Stimulated activated CD4-positive, alpha-beta T cell treated with anti-CD3 and anti-CD28 coated beads, Interleukin-4, amount 100 ng/mL, for 4 hours (primary cell): ENCODE data around the gene LRRC4C.
"Not testable (repeated sequence)": the region's sequence is repeated elsewhere in the genome, so short reads cannot be mapped to it uniquely, and the experiment has no call there.

Experiments used
- DNase-seq, 2 experiments: peaks; one replicate each; pipeline ENCODE4 v3.0.0-alpha.2; 2020

The LRRC4C gene

GRCh38 chr11:41102471-41102870, 357.0 kb downstream of the LRRC4C start:
- DNase-seq: no peak

DNA sequence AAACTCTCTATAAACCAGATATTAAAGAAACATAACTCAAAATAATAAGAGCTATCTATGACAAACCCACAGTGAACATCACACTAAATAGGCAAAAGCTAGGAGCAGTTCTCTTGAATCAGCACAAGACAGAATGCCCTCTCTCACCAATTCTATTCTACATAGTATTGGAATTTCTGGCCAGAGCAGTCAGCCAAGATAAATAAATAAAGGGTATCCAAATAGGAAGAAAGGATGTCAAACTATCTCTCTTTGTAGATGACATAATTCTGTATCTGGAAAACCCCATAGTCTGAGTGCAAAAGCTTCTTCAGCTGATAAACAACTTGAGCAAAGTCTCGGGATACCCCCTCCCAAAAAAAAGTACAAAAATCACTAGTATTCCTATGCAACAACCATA, 359.8 kb downstream of the LRRC4C start:
- DNase-seq: no peak

GRCh38 chr11:41085123-41085522, 374.3 kb downstream of the LRRC4C start:
- DNase-seq: no peak

- DNase-seq: no peak
Observed at GRCh38 chr11:41081756-41082285, 377.6 kb downstream of the LRRC4C start.

DNA sequence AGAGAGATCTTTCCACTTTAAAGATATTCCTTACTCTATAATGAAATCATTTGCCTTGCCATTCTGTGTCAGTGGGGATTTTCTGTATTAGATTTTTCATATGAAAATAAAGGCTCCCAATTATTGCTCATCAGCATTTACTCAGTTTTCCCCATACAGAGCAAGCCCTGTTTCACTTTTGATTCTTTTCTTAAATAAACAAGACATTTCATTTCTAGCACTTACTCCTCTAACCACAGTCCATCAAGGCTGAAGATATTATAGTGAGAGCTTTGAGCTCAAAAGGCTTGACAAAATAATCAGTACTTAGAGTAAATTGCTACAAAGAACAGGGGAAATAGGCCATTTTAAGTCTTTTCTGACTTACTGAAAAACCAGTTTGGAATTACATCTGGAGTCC, 385.1 kb downstream of the LRRC4C start:
- no peak for DNase-seq

GRCh38 chr11:41065432-41065831, 394.0 kb downstream of the LRRC4C start:
- no peak for DNase-seq

- DNase-seq: no peak
Observed at GRCh38 chr11:41058138-41058537, 401.3 kb downstream of the LRRC4C start.

DNA sequence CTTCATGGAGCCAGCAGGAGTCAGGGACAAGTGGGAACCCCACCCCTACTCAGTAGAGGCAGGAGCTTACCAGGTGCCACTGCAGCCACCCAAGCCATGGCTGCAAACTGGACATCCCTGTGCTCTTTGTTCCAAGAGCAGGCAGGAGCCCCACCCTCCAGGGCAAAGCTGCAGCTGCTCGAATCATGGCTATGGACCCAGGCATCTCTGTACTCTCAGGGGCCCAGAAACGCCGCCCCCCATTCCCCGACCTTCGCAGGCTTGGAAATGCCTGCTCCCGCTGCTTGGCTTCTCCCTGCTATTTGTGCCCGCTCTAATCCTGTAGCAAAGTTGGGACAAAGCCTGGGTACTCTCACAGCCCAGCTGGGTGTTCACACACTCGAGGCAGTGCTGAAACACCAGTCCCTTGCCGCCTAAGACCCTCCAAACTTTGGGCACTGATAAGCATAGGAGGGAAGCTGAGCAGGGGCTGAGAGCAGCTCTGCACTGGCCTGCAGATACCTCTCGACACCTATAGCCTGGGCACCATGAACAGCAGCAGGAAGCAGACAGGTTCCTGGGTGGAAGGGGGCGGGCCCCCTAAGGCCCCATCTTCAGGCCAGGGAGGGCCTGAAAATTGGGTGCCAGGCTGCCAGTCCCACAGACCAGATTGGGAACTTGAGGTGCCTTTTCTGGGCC, 402.4 kb downstream of the LRRC4C start:
- DNase-seq: no peak

- no peak for DNase-seq
Observed at GRCh38 chr11:41053894-41054293, 405.6 kb downstream of the LRRC4C start.

GRCh38 chr11:41051919-41052635, 407.4 kb downstream of the LRRC4C start:
- no peak for DNase-seq

DNA sequence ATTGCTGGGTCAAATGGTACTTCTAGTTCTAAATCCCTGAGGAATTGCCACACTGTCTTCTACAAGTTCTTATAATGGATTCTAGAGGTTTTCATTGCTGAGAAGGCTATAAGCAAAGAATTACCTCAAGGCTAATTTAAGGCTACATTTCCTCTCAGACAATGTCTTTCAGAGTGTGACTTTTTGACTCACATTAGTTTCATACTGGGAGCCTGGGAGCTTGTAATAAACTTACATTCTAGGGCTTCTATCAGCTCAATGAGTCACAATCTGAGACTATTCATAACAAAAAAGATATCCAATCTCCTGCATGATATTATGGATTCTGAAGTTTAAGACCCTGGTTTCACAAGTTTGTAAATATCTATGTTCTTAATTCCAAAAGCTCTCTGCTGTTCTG, 408.7 kb downstream of the LRRC4C start:
- no peak for DNase-seq

- DNase-seq: no peak
Observed at GRCh38 chr11:41047229-41047628, 412.2 kb downstream of the LRRC4C start.

GRCh38 chr11:41045266-41045665, 414.2 kb downstream of the LRRC4C start:
- no peak for DNase-seq

- no peak for DNase-seq
Observed at GRCh38 chr11:41044747-41045146, 414.7 kb downstream of the LRRC4C start.

DNA sequence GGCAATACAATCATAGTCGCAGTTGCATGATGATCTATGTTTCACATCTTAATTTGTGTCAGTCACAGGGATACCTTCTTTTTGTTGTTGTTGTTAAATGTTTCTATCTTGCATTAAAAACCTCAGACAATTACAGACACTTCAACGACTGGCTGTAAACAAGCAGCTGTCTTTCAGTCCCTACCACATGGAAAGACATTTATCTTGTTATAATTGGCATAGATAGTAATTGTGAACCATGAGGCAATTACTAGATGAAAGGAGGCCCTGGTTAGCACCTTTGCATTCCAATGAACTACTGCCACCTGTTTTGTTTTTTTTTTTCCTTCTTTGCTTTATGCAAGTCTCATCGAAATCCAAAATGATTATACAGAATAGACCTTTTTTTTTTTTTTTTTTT, 416.8 kb downstream of the LRRC4C start:
- DNase-seq: no peak

- DNase-seq: no peak
Observed at GRCh38 chr11:41040474-41040873, 419.0 kb downstream of the LRRC4C start.

DNA sequence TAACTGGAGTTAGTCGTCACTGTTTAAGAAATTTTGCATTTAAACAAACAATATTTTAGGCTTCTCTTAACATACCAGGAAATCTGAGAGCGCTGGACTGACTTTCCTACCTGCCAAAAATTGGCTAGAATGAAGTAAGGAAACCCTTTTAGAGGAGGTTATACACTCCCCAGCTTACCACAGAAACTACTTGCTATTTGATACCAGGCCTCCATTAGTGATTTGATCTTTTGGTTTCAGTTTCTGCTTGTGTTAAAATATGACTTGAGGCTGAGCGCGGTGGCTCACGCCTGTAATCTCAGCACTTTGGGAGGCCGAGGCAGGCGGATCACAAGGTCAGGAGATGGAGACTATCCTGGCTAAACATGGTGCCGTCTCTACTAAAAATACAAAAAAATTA, 419.9 kb downstream of the LRRC4C start:
- no peak for DNase-seq

DNA sequence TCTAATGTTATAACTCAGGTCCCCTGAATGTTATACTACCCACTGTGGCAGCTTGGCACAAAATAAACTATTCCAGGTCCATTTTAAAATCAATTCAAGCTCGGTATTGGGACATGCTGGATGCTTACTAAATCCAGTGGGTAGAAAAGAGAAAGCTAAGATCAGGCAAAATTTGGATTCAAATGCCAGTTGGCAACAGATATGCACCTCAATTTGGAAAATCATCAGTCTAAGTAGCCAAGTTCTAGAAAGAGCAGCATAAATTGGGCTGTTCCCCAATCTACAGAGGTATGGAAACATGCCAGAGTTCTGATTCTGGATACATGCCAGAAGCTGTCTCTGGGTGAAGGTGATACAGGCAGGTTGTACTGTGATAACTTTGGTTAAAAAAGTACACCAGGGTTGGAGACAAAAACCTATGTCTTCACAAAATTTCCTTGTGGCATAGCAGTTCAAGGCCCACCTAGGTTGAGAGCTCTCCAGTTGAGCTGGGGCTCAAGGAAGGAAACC, 427.8 kb downstream of the LRRC4C start:
- DNase-seq: no peak

DNA sequence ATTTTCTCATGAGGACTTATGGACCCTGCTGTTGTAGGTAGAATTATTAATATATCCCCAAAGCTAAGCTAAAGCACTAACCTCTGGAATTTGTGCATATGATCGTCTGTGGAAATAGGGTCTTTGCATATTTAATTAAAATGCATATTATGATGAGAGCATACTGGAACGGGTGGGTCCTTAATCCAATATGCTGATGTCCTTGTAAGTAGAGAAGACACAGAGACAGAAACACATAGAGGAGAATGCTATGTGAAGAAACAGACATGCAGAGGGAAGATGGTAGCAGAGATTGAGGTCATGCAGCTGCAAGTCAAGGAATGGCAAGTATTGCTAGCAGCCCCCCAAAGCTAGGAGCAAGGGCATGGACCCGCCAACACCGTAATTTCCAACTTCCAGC, 439.2 kb downstream of the LRRC4C start:
- no peak for DNase-seq

GRCh38 chr11:41019666-41020065, 439.8 kb downstream of the LRRC4C start:
- not testable (repeated sequence) for DNase-seq

DNA sequence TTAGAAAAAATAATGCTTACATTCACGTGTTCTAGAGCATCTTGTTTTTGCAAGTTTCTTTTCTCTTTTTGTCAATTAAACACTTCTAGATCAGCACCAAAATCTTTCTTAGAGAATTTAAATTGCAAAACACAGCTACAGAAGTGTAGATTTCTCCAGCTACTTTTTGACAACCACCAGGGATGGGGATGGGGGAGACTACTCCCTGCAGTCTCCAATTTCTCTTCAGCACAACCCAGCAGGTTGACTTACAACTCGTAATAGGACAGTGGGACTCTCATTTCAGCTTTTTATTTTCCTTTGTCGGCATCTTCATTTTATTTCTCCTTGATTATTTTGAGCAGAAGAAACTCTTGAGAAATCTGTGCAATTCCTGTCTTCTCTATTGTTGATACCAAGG, 441.2 kb downstream of the LRRC4C start:
- no peak for DNase-seq

DNA sequence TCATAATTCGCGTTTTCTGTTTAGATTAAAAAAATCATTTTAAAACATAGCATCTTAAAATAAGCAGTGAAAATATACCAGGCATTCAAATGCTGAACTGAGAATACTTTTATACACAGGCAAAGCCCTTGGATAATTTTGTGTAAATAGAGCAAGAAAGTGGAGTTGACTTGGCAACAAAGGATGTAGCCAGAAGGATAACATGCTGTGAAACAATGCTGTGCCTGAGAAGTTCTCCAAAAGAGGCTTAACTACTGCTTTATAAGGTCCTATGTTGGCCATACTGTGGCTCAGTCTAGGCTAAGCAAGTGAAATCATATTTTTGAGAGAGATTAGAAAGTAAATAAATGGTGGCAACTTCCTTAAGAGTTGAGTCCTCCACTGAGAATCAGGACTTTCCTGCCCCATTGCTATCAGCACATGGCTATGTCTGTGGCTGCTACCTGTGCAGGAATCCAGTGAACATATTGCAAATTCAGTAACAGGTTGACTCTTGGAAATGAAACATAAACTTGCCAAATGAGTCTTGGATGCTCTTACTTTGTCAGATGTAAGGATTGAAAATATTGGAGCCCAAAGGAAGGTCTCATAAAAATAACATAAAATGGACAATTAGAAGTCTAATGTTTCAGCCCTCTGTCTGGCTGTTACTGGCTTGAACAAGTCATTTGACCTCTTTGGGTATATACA, 448.9 kb downstream of the LRRC4C start:
- no peak for DNase-seq

DNA sequence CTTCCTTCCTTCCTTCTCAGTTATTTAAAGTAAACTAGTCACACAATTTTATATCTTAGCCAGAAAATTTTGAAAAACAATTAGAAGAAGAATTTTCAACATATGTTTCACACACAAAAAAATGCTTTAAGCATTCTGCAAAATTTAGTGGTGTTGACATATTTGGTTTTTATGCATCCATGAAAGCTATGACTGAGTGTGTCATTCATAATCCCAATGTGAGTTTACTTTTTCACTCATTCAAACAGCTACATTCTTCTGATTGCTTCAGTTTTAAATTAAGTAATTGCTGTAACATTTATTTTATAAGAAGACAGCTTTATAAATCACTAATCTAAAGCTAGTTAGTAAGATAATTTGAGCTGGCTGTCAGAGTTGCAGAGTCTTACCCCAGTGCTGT, 453.5 kb downstream of the LRRC4C start:
- no peak for DNase-seq
